ENCODE measurements around the gene CXCL1. TPM values are rescaled to one million over a fixed set of nuclear protein-coding genes. Genes with fewer than 3 reads are reported as not detected.

CXCL1 gene
- polyA plus RNA-seq, 1 experiment: 2.1 TPM

- Histone ChIP-seq H3K27ac (ENCODE audit: low read depth, low read length) (no peak overlapping the region), H3K27me3 (ENCODE audit: control insufficient read depth, insufficient read depth, low read length) (no peaks in the 10 kb centered on the region), H3K4me3 (ENCODE audit: low read depth, low read length) (no peak overlapping the region), H3K9me3 (ENCODE audit: control insufficient read depth, insufficient read depth, low read length) (no peaks in the 10 kb centered on the region)
- TF ChIP-seq, protein P1, sequence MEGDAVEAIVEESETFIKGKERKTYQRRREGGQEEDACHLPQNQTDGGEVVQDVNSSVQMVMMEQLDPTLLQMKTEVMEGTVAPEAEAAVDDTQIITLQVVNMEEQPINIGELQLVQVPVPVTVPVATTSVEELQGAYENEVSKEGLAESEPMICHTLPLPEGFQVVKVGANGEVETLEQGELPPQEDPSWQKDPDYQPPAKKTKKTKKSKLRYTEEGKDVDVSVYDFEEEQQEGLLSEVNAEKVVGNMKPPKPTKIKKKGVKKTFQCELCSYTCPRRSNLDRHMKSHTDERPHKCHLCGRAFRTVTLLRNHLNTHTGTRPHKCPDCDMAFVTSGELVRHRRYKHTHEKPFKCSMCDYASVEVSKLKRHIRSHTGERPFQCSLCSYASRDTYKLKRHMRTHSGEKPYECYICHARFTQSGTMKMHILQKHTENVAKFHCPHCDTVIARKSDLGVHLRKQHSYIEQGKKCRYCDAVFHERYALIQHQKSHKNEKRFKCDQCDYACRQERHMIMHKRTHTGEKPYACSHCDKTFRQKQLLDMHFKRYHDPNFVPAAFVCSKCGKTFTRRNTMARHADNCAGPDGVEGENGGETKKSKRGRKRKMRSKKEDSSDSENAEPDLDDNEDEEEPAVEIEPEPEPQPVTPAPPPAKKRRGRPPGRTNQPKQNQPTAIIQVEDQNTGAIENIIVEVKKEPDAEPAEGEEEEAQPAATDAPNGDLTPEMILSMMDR (IDR thresholded peaks at IDR 0.05; ENCODE audit: low read depth, low read length): no peak
- DNase-seq (ENCODE audit: low read depth, low spot score): no peak
- CTCF ChIA-PET: interaction anchor here (0.6 kb wide), 1 partner anchor 233 kb away, joined by 3 read pairs; no protein-coding TSS in a partner anchor
- POLR2A ChIA-PET: no interaction called here
Observed at GRCh38 chr4:73902038-73902637, 32.9 kb downstream of the CXCL1 start.

DNA sequence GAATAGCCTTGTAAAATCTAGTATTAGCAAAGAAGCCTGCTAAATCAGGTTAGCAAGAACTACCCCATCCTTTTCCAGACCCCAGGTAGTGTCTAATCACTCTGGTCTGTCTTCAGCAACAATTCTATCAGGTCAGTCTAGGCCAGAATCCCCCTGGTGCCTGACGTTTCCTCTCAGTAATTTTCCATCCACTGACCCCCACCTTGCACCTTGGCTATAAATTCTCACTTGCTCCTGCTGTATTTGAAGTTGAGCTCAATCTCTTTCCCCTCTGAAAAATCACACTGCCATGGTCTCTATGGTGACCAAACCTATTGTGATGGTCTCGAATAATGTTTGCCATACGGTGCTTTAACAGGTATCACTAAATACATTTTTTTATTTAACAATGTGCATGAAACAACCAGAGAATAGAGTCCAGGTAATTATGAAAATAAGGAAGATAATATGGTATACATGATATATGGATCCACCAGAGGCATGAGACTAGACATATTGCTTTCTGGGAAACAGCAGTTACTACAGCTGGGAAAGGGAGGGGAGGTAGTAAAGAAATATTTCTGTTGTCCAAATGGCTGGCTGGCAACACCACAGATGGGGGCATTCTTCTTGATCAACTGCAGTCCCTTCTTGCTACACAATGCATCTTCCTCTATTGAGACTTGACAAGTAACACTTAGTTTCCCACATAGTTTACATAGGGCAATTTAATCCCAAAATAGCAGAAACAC is 33.8 kb downstream of the CXCL1 start:
- Histone ChIP-seq H3K27ac (ENCODE audit: low read depth, low read length) (no peak overlapping the region), H3K27me3 (ENCODE audit: control insufficient read depth, insufficient read depth, low read length) (peaks cover 4% of the 10 kb centered on the region), H3K4me3 (ENCODE audit: low read depth, low read length) (no peak overlapping the region), H3K9me3 (ENCODE audit: control insufficient read depth, insufficient read depth, low read length) (no peaks in the 10 kb centered on the region)
- CTCF ChIA-PET: no interaction called here
- POLR2A ChIA-PET: no interaction called here
- no peak for DNase-seq (ENCODE audit: low read depth, low spot score)
- TF ChIP-seq, protein P1 (IDR thresholded peaks at IDR 0.05; ENCODE audit: low read depth, low read length): no peak

DNA sequence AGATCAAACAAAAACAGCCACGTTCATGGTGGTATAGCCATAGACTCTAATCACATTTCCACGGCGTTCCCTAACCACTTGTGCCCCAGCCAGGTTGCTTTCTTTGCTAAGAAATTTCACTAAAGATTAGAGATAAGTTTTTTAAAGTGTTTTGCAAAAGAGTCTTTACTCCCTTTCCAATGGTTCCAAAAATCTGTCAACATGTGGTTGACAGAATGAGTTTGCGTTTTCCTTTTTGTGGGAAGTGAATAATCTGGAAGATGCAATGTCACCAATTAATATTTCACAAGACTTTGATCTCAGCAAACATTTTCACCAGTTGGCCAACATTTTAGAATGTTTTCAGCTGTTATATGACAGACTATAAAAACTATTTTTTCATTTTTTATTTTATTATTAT is 35.3 kb downstream of the CXCL1 start:
- no peak for DNase-seq (ENCODE audit: low read depth, low spot score)

DNA sequence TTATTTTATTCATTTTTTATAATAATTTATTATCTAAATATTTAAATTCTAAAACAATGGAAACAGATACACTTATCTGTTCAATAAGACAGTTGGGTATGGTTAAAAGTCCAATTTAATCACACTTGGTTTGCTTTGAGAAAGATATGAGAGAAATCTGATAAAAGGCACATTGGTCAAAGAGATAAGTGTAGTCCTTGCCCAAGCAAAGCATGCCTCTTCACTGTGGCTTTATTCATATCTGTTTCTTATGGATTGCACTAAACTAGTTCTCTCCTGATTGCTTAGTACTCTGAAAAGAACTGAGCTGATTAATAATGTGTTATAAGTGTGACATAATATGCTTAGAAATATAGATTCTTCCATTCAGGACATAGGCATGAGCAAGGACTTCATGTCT is 39.8 kb downstream of the CXCL1 start:
- peaks cover 4% of the 10 kb centered on the region for H3K27me3 ChIP-seq (ENCODE audit: control insufficient read depth, insufficient read depth, low read length)
- CTCF ChIA-PET: no interaction called here

More for the DNA sequence above, 35.3 kb downstream of the CXCL1 start:
- TF ChIP-seq, protein P1 (IDR thresholded peaks at IDR 0.05; ENCODE audit: low read depth, low read length): no peak
- CTCF ChIA-PET: no interaction called here
- H3K27ac ChIP-seq (ENCODE audit: low read depth, low read length): no peak overlapping the region
- no peaks in the 10 kb centered on the region for H3K9me3 ChIP-seq (ENCODE audit: control insufficient read depth, insufficient read depth, low read length)
- H3K27me3 ChIP-seq (ENCODE audit: control insufficient read depth, insufficient read depth, low read length): peaks cover 4% of the 10 kb centered on the region
- POLR2A ChIA-PET: no interaction called here
- H3K4me3 ChIP-seq (ENCODE audit: low read depth, low read length): no peak overlapping the region

GRCh38 chr4:73911746-73912145 is 42.6 kb downstream of the CXCL1 start:
- Histone ChIP-seq H3K27me3 (ENCODE audit: control insufficient read depth, insufficient read depth, low read length) (peaks cover 4% of the 10 kb centered on the region), H3K9me3 (ENCODE audit: control insufficient read depth, insufficient read depth, low read length) (no peaks in the 10 kb centered on the region), H3K27ac (ENCODE audit: low read depth, low read length) (no peak overlapping the region), H3K4me3 (ENCODE audit: low read depth, low read length) (no peak overlapping the region)
- ChIA-PET CTCF (no interaction called here), POLR2A (no interaction called here)
- DNase-seq (ENCODE audit: low read depth, low spot score): no peak
- TF ChIP-seq, protein P1 (IDR thresholded peaks at IDR 0.05; ENCODE audit: low read depth, low read length): no peak

More for the DNA sequence above, 39.8 kb downstream of the CXCL1 start:
- TF ChIP-seq, protein P1 (IDR thresholded peaks at IDR 0.05; ENCODE audit: low read depth, low read length): no peak
- DNase-seq (ENCODE audit: low read depth, low spot score): no peak
- H3K4me3 ChIP-seq (ENCODE audit: low read depth, low read length): no peak overlapping the region
- POLR2A ChIA-PET: no interaction called here
- H3K9me3 ChIP-seq (ENCODE audit: control insufficient read depth, insufficient read depth, low read length): no peaks in the 10 kb centered on the region
- no peak overlapping the region for H3K27ac ChIP-seq (ENCODE audit: low read depth, low read length)

All from AG04450 (cell line).